NCI-H524 treated with DMSO at 0.1 percent for 48 hours (cell line): Measurements from ENCODE around the gene METTL17.
"Not testable (repeated sequence)": the region's sequence is repeated elsewhere in the genome, so short reads cannot be mapped to it uniquely, and the experiment has no call there.

Source experiments
- DNase-seq: peaks from one replicate; lab custom pipeline; 2025; lab: John Stamatoyannopoulos, UW

Gene METTL17, protein sequence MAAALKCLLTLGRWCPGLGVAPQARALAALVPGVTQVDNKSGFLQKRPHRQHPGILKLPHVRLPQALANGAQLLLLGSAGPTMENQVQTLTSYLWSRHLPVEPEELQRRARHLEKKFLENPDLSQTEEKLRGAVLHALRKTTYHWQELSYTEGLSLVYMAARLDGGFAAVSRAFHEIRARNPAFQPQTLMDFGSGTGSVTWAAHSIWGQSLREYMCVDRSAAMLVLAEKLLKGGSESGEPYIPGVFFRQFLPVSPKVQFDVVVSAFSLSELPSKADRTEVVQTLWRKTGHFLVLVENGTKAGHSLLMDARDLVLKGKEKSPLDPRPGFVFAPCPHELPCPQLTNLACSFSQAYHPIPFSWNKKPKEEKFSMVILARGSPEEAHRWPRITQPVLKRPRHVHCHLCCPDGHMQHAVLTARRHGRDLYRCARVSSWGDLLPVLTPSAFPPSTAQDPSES

DNA sequence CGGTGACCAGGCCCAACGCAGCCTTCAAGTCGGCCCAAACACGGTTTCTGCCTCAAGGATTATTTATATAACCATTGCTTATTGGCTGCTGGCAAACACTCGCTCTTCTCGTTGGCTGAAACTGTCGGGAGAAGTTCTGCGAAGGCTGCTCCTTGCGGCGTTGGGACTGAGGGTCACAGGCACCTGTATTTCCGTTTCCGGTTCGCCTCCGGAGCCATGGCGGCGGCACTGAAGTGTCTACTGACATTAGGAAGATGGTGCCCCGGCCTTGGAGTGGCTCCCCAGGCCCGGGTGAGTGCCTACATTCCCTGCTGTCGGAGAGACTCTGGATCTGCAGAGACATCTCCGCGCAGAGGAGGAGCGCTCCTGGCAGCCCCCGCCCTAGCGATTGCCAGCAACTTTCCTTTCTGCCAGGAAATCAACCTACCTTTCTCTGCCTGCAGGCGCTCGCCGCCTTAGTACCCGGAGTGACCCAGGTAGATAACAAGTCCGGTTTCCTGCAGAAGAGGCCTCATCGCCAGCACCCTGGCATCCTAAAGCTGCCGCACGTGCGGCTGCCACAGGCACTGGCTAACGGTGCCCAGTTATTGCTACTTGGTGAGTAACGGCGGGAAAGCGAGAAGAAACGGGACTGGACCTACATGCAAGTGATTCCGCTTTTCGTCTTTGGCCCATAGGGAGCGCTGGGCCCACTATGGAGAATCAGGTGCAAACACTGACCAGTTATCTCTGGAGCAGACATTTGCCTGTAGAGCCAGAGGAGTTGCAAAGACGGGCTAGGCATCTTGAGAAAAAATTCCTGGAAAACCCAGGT is at the start of gene METTL17:
TSS of gene METTL17 (plus strand) at position 194 of the 814 bp plus-strand sequence. CDS start at position 217, 23 bp downstream.
- peak; percentile 96 for DNase-seq

DNA sequence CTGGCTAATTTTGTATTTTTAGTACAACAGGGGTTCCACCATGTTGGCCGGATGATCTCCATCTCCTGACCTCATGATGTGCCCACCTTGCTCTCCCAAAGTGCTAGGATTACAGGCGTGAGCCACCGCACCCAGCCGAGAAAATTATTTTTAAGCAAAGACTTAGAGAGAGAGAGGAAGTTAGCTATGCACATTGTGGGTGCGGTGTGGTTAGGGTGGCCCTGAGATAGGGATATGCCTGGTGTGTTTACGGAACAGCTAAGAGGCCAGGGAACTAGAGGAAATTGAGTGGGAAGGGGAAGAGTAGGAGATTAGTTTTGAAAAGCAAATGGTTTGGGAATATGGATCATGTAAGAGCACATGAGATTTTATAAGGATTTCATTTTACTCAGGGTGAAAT is 44.6 kb upstream of the METTL17 start:
- not testable (repeated sequence) for DNase-seq

DNA sequence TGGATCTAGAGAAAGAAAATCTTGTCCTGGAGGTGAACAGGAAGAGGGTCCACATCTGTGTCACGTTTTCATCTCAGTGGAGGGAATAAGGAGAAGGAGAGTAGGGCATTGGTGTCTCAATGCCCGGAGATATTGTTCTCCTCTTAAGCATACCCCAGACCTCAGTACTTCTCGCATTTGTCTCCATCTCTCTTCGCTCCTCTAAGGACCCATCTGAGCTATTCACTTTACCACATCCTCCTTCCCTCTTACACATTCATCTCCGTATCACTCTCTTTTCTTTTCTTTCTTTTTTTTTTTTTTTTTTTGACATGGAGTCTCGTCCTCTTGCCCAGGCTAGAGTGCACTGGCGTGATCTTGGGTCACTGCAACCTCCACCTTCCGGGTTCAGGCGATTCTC is 43.1 kb upstream of the METTL17 start:
- DNase-seq, result not testable (repeated sequence)

DNA sequence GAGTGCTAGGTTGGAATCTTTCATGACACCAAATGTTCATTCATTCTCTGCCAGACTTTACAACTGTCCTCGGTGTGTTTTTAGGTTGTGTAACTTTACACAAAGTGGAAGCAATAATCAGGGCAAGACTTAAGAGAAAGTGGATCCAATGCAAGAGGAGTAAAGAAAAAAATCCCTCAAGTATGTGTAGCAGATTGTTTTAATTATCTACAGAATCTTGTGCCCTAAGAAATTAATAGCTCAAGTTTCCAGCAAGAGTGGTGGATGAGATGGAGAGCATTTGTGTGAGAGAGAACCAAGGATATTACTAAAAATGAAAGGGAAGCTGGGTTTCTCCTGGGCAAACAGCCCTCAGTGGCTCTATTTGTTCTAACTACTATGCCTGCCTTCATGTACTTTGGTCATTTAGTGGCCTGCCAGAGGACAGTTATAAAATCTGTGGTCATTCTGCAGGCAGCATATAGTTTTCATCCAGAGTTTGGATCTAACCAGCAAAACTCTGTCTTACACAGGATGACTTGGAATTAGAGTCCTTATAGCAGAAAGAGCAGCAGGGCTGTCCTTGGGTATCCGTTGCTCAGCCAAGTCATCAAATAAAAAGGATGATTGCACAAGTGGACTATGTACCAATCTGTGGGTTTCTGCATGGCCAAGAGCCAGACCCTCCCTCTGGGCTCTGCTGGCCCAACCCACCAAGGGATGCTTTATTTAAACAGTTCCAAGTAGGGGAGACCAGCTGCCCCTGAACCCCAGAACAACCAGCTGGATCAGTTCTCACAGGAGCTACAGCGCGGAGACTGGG is 34.8 kb upstream of the METTL17 start, which contains the start of gene RNASE2:
TSS of gene RNASE2 (plus strand) at position 752 of the 802 bp plus-strand sequence. CDS start 285 bp downstream, outside the sequence.
- not testable (repeated sequence) for DNase-seq

DNA sequence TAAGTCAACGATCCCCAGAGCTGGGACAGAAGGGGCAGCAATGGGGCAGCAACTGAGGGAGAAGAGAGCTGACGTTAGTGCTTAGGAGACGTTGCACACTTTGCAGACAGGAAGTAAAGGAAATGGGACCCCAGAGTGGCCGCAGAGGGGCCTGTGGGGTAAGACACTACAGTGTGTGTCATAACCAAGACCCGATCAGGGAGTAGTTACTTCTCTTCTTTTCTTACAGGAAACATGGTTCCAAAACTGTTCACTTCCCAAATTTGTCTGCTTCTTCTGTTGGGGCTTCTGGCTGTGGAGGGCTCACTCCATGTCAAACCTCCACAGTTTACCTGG is 34.3 kb upstream of the METTL17 start:
- DNase-seq, result not testable (repeated sequence)

DNA sequence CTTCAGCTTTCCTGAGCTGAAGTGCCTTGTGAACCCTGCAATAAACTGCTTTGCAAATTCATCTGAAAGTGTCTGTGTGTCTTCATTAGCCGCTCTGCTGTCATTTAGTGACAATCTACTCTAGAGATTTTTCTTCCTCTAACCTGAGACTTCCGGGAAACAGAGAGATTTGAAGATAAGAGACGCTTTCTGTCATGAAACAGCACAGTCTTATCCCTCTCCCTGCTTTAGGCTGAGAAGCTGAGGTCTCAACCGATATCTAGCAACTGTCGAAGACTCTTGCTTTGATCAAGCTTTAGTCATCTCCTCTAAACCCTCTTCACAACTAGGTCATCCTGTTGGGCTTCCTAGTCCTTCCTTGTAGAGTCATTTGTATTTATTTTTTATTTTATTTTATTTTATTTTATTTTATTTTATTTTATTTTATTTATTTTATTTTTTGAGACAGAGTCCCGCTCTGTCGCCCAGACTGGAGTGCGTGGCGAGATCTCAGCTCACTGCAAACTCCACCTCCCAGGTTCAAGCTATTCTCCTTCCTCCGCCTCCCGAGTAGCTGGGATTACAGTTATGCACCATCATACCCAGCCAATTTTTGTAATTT is 33.3 kb upstream of the METTL17 start:
- DNase-seq, result no peak

DNA sequence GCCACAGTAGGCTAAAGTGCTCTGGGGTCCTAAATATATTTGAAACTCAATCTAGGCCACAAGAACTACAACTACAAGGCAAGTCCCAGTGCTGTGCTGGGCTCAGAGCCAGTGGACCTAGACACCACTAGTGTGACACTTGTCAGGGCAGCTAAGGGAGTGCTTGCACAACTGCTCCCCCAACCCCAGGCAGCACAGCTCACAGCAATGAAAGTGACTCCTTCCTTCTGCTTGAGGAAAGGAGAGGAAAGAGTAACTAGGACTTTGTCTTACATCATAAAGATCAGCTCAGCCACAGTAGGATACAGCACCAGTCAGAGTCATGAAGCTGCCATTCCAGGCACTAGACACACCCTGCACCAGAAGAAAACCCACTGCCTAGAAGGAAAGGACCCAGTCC is 30.8 kb upstream of the METTL17 start:
- not testable (repeated sequence) for DNase-seq

DNA sequence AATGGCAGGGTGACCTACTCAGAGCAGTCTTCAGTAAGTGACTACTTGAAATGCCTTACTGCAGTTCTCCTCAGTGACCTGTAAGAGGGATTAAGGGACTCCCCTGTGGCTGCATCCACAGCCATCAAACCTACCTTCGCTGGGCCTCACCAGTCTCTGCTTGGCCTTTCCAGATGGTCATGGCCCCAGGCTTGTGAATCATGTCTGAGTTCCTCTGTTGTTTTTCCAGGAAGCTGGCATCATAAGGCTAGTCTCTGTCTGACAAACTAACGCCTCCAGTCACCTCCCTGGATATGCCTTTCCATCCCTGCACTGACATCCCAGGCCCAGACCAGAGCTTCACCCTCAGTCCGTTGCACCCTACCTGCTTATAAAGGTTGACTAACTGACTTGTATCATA is 20.4 kb upstream of the METTL17 start:
- DNase-seq, result no peak

DNA sequence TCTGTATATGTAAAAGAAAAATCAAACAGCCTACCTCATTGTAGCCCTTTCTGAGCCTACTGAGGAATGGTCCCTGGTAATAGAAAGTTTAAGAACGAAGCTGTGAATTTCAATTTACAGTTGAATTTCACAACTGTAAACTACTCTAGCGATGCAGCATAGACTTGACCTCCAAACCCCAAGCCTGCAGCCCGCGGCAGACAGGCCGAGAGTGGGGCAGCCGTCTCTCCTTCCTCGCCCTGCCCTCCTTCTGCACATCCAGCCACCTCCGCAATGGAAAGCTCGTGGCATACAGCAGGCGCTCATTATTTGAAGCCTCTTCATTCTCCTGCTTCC is 19.2 kb upstream of the METTL17 start:
- DNase-seq, result no peak

DNA sequence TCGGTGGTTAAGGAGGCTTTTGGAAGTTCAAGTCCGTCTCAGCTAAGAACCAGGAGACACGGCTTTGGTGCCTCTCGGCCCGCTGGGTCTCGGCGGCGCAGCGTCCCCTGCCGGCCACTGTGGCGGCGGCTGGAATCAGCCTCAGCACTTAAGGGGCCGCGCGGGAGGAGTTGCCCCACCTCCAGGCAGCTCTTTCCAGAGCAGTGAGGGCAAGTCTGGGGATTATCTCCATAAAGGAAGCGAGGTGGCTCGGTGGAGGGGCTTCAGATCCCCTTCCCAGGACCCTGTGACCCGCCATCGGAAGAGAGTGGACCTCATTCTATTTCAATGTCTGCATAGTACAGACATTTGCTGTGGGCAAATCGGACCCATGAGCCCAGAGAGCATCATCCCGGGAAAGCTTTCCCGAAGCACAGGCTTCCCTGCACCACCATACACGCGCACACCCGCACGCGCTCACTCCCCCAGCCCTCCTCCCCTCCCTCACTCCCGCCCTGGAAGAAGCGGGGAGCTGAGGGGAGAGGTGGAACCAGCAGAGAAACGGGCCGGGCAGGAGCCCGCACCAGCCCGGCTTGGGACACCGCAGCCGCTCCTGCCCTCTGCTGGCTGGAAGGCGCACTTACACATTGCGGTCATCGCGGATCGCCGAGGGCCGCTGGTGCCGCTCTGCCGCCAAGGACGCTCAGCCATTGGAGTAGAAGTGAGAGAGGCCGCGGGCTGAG is 18.6 kb upstream of the METTL17 start:
- DNase-seq, result peak; percentile 66

DNA sequence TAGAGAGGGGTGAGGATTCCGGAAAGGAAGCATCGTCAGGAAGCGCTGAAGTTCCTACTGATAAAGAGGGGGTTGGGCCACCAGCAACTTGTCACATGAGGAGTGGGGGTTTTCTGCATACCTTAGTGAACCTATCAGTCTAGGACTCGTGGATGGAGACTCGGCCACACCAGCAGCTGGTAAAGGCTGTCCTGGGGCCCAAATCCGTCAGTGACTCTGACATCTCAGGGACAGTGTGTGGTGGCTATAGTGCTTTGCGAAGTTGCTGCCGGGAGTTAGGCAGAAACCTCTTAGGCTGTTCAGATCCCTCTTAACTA is 18.1 kb upstream of the METTL17 start:
- DNase-seq, result no peak

DNA sequence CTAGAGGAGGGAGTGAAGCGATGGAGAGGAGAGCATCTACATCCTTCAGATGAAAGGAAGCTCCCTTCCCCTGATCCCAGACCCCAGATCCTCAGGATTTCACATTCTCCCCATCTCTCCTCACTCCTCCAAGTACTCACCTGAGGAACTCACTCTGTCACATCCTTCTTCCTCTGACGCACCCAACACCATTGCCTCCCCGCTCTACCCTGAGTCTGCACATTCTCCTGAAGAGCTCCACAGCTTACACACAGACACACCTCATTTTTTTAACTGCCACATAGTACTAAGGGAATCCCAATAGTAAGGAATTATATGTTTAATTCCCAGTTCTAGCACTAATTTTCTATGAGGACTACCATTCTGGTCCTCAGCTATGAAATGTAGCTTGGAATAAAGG is 16.3 kb upstream of the METTL17 start:
- no peak for DNase-seq

DNA sequence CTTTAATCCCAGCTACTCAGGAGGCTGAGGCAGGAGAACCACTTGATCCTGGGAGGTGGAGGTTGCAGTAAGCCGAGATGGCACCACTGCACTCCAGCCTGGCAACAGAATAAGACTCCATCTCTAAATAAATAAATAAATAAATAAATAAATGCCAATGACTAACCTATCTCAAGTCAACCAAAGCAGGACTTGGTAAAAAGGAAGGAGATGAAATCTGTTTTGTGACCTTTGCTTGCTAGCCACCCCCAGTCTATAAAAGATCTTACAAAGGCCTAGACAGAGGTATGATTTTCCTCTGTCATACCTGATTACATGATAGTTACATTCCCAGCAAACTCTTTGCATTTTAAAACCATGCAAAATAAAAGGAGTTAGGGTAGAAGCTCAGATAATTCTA is 13.5 kb upstream of the METTL17 start:
- no peak for DNase-seq

DNA sequence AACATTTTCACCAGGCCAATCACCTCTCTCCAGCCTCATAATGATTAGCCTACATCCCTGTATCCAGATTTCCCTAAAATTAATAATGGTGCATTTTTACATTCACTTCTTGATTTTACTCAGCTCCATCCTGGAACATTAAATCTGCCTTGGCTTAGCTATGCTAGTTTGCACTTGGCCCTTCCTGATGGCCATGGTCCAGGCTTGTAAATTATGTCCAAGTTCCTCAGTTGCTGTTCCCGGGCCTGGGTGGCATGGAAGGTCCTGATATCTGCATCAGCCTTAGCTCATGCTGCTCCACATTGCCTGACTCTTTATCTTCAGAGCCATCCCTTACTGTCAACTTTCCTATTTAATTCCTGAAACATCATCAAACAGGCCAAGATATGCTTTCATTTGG is 11.1 kb upstream of the METTL17 start:
- no peak for DNase-seq

DNA sequence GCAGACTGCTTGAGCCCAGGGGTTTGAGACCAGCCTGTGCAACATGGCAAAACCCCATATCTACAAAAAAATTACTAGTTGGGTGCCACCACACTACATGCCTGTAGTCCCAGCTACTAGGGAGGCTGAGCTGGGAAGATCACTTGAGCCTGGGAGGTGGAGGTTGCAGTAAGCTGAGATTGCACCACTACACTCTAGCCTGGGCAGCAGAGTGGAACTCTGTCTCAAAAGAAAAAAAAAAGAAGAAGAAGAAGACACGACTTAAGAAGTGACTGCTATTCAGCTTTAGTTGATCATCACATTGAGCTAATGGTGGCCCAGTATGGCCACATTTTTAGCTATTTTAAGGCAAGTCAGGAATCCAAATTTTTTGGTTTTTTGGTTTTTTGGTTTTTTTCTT is 8.9 kb upstream of the METTL17 start:
- no peak for DNase-seq

DNA sequence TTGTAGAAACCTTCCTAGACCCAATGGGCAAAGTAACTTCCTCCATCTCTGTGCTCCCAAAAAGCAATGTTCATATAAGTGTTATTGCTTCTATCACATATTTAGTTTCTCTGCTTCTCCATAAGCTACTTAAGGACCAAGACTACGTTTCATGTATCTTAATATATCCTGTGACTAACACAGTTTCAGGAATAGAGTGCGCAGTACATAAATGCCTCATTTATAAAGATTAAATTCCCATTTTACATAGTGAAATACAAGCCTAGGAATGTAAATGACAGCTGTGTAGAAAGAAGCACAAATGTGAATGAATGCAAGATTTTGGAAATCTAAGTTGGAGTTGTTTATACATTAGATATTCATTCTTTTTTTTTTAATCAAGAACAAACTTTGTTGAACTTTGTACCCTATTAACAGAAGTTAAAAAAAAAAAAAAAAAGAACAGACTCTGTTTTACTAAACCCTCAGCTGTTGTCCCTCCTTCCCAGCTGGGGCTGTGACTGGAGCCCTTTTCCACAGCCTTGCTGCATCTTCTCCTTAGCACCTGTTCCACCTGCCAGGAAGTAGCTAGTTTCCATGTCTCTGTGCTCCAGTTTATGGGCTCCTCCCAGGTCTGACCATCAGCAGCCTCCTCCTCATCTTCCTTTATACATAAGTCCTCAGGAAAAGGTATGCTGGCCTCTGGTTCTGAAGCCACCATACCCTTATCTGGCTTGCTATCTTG is 7.0 kb upstream of the METTL17 start:
- DNase-seq, result no peak

DNA sequence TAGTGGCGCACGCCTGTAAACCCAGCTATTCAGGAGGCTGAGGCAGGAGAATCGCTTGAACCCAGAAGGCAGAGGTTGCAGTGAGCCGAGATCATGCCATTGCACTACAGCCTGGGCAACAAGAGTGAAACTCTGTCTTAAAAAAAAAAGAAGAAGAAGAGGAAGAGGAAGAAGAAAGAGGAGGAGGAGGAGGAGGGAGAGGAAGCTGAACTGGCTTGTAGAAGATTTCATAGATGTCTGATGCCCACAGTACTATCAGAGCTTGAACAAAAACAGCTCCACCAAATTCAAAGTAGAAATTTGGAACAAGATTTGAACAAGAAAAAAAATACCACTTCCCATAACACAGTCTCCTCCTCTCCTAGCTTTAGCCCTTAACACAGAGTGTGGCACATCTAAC is 4.1 kb upstream of the METTL17 start:
- DNase-seq, result not testable (repeated sequence)

DNA sequence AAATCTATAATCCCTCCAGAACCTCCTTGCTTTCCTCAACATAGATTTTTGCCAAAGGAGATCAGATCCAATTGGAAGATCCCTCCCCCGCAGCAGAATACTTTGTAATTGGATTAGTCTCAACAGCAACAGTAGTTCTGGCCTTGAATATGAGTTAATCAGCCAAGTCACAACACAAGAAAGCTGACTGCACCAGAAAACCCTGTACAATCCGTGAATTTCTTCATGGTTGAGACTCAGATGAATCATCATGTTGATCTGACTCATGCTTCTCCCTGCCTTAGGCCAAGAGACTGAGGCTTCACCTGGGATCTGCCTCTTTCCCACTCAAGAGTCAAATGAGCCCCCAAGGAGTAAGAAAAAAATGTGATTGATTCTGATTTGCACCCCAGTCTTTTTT is 3.0 kb upstream of the METTL17 start:
- no peak for DNase-seq

DNA sequence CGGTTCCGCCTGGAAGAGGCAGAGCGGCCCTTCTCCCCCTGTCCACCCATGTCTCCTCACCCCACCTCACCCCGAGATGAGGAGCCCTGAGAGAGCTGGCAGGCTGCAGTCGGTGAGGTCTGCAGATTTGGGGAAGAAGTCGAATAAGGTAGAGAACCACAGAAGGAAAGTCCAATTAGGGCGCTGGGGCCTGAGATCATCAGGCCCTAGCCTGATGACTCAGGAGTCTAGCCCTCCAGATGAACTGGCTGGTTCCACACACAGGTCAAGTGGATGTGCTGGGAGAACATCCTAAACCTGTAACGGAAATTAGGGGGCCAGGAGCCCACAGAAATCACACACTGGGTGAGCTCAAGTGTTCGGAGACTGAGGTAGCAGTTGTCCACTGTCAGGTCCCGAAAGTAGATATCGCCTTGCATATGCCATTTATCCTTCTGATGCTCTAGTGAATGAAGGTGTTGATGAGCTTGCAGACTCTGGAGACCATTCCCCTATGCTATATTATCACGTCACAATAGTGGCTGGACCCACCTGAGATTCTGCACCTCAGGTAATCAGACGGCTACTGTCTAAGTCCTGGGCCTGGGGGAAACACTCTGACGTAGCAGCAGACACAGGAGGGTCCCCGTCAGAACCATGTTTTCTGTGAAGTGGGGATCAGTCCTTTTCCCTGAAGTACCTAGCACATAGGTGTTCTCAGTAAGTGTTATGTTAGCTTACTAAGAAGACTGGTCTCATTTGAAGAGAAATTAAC is 886 bp upstream of the METTL17 start:
- DNase-seq, result no peak

DNA sequence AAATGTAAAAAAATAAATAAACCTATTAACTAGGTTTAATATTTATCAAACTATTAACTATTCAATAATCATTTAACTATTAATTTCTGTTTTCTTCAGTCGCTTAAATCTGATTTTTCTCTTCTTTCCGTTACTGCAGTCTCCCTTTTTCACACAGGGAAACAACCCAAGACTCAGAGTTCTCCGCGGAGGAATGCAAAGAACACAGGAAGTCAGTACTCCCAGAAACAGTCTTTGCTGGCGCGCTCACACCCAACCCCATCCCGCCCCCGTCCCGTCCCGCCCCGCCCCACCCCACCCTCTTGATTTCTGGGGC is 351 bp upstream of the METTL17 start:
- DNase-seq, result no peak
